Measurements from ENCODE around the gene CRB2. TPM values are rescaled to one million over a fixed set of nuclear protein-coding genes. Genes with fewer than 3 reads are reported as not detected.

CRB2 gene
- total and polyA plus RNA-seq, 2 of the 13 experiments (the other 11 are each of a cell fraction or from before 2014, with no cell fraction given), result 0.01 to 0.29 TPM

- TF ChIP-seq DR1 (CRISPR knock-in tag; IDR thresholded peaks at IDR 0.05) (no peak), PBX2 (CRISPR knock-in tag; IDR thresholded peaks at IDR 0.05) (no peak), SMC3 (IDR thresholded peaks at IDR 0.05; ENCODE audit: low read length) (no peak), ZNF275 (CRISPR knock-in tag; IDR thresholded peaks at IDR 0.05; ENCODE audit: borderline replicate concordance) (no peak), KLF13 (CRISPR knock-in tag; IDR thresholded peaks at IDR 0.05) (no peak), GTF2F1 (IDR thresholded peaks at IDR 0.05; ENCODE audit: low read length) (no peak)
Measured at GRCh38 chr9:123425261-123425821, 69.3 kb downstream of the CRB2 start (continued).

- H3K27me3 ChIP-seq (ENCODE audit: control insufficient read depth in 1 of 2, insufficient read depth in 2 of 2, low read length in 2 of 2), result no peaks in the 10 kb centered on the region
- in situ Hi-C loops (cut with HindIII; ENCODE audit: extremely low pct_ligation_motif_present, low pct_unique_long_range_greater_than_20kb), result no loop called here
- intact Hi-C loops (cut with micrococcal nuclease; ENCODE audit: unreplicated experiment), result no loop called here
- no peak overlapping the region for H3K4me2 ChIP-seq (ENCODE audit: low read depth, low read length)
- H3K9ac ChIP-seq (ENCODE audit: insufficient read depth, low read depth, low read length), result no peak overlapping the region
- H3K79me2 ChIP-seq (ENCODE audit: insufficient read depth, low read length), result no peaks in the 10 kb centered on the region
- no peaks in the 10 kb centered on the region for H3K9me3 ChIP-seq (ENCODE audit: low read length)
- FAIRE-seq, result no peak
- 96% methylated on average over 3 of the region's 6 CpGs for WGBS (ENCODE audit: low lambda C conversion rate)
- ATAC-seq, result no peak
- no peaks in the 10 kb centered on the region for H4K20me1 ChIP-seq (ENCODE audit: insufficient read depth, low read length)
- BruUV-seq (replicated peaks), result no TSS peak
- no peak overlapping the region for H2AFZ ChIP-seq (ENCODE audit: low read length)
- no peak overlapping the region for H3K4me3 ChIP-seq (replicated peaks in 1 of 3; ENCODE audit: insufficient read depth in 1 of 3, low read depth in 2 of 3, low read length in 3 of 3)
- ChIA-PET POLR2A (no interaction called here), CTCF (ENCODE audit: low intra/inter-chr PET ratio, low total read pairs) (no interaction called here)
- H3K27ac ChIP-seq (ENCODE audit: extremely low read length, insufficient read depth, low read length), result no peak overlapping the region
- H3K4me1 ChIP-seq (ENCODE audit: insufficient read depth, low read length), result no peaks in the 10 kb centered on the region
- H3K36me3 ChIP-seq (replicated peaks in 1 of 2; ENCODE audit: control insufficient read depth in 1 of 2, insufficient read depth in 2 of 2, low read length in 2 of 2), result peaks cover 7 to 52% of the 10 kb centered on the region in 2 experiments; a peak in 4 of 5 replicates
- DNase-seq (ENCODE audit: low spot score), result no peak
- no peak for TF ChIP-seq ZNF629 (CRISPR knock-in tag; conservative IDR thresholded peaks at IDR 0.05)
- TF ChIP-seq SPEN (CRISPR knock-in tag; IDR thresholded peaks at IDR 0.05; ENCODE audit: low read depth), result no peak
- no peak for TF ChIP-seq NFE2L2 (IDR thresholded peaks at IDR 0.05; ENCODE audit: low read length)
- no peak for TF ChIP-seq ZFP1 (CRISPR knock-in tag; IDR thresholded peaks at IDR 0.05)
- no peak for TF ChIP-seq CEBPG (CRISPR knock-in tag; IDR thresholded peaks at IDR 0.05)
- no peak for TF ChIP-seq POLR2A (IDR thresholded peaks at IDR 0.05; ENCODE audit: insufficient read depth in 1 of 2, low read depth in 2 of 2, low read length in 2 of 2)
- no peak for TF ChIP-seq ZBTB46 (CRISPR knock-in tag; IDR thresholded peaks at IDR 0.05; ENCODE audit: borderline replicate concordance)
- no peak for TF ChIP-seq RCOR2 (CRISPR knock-in tag; IDR thresholded peaks at IDR 0.05)
- TF ChIP-seq ZNF770 (CRISPR knock-in tag; IDR thresholded peaks at IDR 0.05), result no peak
- TF ChIP-seq ZBTB1 (CRISPR knock-in tag; IDR thresholded peaks at IDR 0.05; ENCODE audit: borderline replicate concordance), result no peak
- no peak for TF ChIP-seq ZNF776 (CRISPR knock-in tag; IDR thresholded peaks at IDR 0.05)
- TF ChIP-seq ZNF44 (CRISPR knock-in tag; IDR thresholded peaks at IDR 0.05), result no peak
Measured at GRCh38 chr9:123425836-123426365, 69.9 kb downstream of the CRB2 start.
